ENCODE measurements around the gene PITPNM3.

Gene PITPNM3

DNA sequence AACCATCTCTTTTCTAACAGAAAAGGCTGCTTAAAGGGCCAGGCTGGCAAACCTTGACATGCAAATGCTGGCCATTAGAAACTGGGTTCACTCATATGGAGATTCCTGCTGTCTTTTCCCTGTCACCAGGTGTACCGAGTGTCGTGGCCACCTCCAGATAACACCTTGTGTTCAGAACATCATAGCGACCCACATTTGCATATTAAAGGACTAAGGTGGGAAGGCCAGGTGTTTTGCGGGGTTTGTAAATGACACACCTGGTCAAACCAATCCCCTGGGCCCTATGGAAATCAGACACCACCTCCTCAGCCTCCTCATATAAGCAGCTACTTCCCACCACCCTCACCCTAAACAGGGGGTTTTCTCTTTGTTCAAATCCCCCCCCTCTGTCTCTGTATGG, 118.9 kb downstream of the PITPNM3 start:
- Histone ChIP-seq H3K9ac (ENCODE audit: low read length) (no peak overlapping the region), H3K4me3 (ENCODE audit: low read length) (no peak overlapping the region), H3K27me3 (ENCODE audit: control insufficient read depth, insufficient read depth, low read length) (no peaks in the 10 kb centered on the region), H3K9me3 (ENCODE audit: control insufficient read depth, low read depth, low read length) (no peaks in the 10 kb centered on the region), H3K27ac (ENCODE audit: low read length) (no peak overlapping the region), H3K4me1 (ENCODE audit: control insufficient read depth, low read depth, low read length) (peaks cover 27% of the 10 kb centered on the region), H3K36me3 (ENCODE audit: control insufficient read depth, low read depth, low read length) (no peaks in the 10 kb centered on the region)

DNA sequence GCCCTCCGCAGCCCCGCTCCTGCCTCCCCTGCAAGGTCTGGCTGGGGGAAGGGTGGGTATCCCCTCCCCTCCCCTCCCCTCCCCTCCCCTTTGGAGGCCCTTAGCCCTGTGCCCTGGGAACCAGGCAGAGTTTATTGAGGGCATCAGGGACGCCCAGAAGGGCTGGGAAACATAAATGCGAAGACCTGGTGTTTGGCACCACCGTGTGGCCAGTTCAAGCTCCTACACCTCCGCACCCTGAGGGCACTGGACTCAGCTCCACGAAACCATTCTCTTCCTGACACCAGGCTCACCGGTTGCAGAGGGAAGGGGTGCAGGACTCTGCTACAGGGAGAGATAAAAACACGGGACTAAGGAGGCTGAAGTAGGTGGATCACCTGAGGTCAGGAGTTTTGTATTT, 120.4 kb downstream of the PITPNM3 start:
- H3K4me1 ChIP-seq (ENCODE audit: control insufficient read depth, low read depth, low read length), result peaks cover 24% of the 10 kb centered on the region
- no peaks in the 10 kb centered on the region for H3K36me3 ChIP-seq (ENCODE audit: control insufficient read depth, low read depth, low read length)
- no peaks in the 10 kb centered on the region for H3K27me3 ChIP-seq (ENCODE audit: control insufficient read depth, insufficient read depth, low read length)

DNA sequence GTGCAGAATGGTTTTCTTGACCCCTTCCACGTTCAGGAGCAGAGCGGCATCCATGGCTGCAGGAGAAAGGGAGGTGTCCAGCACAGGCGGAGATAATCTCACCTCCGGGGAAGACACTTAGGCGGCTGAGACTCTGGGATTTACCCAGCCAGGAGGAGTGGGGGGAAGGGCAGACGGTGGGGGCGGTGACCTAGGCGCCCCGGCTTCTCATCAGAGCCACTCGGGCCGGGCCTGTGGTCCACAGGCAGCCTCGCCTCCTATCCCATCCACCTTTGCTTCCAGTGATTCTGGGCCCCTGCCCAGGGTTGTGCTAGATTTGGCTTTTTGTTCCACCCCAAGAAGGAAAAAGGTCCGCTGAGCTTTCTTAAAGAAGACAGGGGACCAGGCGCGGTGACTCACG, 121.3 kb downstream of the PITPNM3 start, which contains the start of gene AIPL1:
Gene AIPL1 (minus strand): TSS at position 71 of the 400 bp plus-strand sequence. CDS start 17 bp downstream, at position 54.
- Histone ChIP-seq H3K4me3 (ENCODE audit: low read length) (no peak within 1 kb of the TSS), H3K9ac (ENCODE audit: low read length) (no peak within 1 kb of the TSS), H3K27me3 (ENCODE audit: control insufficient read depth, insufficient read depth, low read length) (no peaks in the 10 kb centered on the region), H3K9me3 (ENCODE audit: control insufficient read depth, low read depth, low read length) (peaks cover 5% of the 10 kb centered on the region), H3K36me3 (ENCODE audit: control insufficient read depth, low read depth, low read length) (no peaks in the 10 kb centered on the region), H3K4me1 (ENCODE audit: control insufficient read depth, low read depth, low read length) (peaks cover 15% of the 10 kb centered on the region), H3K27ac (ENCODE audit: low read length) (no peak within 1 kb of the TSS)

More for the DNA sequence above, 120.4 kb downstream of the PITPNM3 start:
- peaks cover 4% of the 10 kb centered on the region for H3K9me3 ChIP-seq (ENCODE audit: control insufficient read depth, low read depth, low read length)
- no peak overlapping the region for H3K27ac ChIP-seq (ENCODE audit: low read length)
- no peak overlapping the region for H3K9ac ChIP-seq (ENCODE audit: low read length)
- no peak overlapping the region for H3K4me3 ChIP-seq (ENCODE audit: low read length)

DNA sequence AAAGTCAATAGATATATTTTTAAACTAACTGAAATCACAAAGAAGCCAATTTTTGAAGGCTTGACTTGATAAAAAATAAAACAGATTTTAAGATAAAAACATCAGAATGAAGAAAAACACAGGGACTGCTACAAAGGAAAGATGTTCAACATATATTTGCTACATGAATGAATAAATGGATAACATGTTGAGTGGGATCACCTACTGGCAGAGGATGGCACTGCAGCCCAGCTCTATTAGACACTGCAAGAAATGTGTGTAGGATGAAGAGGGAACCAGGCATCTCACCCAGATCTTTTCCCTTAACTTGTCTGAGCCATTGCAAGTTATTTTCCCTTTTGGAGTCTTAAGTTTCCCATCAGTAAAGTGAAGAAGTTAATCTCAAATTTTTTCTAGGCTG, 125.6 kb downstream of the PITPNM3 start:
- Histone ChIP-seq H3K4me3 (ENCODE audit: low read length) (no peak overlapping the region), H3K9ac (ENCODE audit: low read length) (no peak overlapping the region), H3K9me3 (ENCODE audit: control insufficient read depth, low read depth, low read length) (peaks cover 5% of the 10 kb centered on the region), H3K36me3 (ENCODE audit: control insufficient read depth, low read depth, low read length) (no peaks in the 10 kb centered on the region), H3K27me3 (ENCODE audit: control insufficient read depth, insufficient read depth, low read length) (no peaks in the 10 kb centered on the region), H3K4me1 (ENCODE audit: control insufficient read depth, low read depth, low read length) (no peaks in the 10 kb centered on the region), H3K27ac (ENCODE audit: low read length) (no peak overlapping the region)

DNA sequence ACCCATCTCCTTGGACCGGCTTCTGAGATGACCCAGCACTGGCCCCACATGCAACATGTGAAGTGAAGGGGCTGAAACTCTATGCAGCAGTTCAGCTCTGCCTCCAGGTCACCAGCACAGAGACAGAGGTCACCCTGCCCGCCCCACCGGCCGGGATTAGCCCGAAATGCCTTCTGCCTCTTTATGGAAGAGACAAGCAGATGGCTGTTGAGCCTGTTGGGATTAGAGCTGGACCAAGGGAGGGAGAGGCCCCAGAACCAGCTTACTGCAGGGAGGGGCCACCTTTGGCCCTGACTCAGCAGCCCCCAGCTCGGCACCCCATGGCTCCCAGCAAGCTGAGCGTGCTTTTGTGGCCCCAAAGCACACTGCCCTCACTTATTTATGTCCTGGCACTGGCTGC, 127.1 kb downstream of the PITPNM3 start:
- Histone ChIP-seq H3K36me3 (ENCODE audit: control insufficient read depth, low read depth, low read length) (no peaks in the 10 kb centered on the region), H3K27ac (ENCODE audit: low read length) (no peak overlapping the region), H3K9ac (ENCODE audit: low read length) (no peak overlapping the region), H3K9me3 (ENCODE audit: control insufficient read depth, low read depth, low read length) (peaks cover 5% of the 10 kb centered on the region), H3K4me3 (ENCODE audit: low read length) (no peak overlapping the region), H3K4me1 (ENCODE audit: control insufficient read depth, low read depth, low read length) (no peaks in the 10 kb centered on the region), H3K27me3 (ENCODE audit: control insufficient read depth, insufficient read depth, low read length) (no peaks in the 10 kb centered on the region)

DNA sequence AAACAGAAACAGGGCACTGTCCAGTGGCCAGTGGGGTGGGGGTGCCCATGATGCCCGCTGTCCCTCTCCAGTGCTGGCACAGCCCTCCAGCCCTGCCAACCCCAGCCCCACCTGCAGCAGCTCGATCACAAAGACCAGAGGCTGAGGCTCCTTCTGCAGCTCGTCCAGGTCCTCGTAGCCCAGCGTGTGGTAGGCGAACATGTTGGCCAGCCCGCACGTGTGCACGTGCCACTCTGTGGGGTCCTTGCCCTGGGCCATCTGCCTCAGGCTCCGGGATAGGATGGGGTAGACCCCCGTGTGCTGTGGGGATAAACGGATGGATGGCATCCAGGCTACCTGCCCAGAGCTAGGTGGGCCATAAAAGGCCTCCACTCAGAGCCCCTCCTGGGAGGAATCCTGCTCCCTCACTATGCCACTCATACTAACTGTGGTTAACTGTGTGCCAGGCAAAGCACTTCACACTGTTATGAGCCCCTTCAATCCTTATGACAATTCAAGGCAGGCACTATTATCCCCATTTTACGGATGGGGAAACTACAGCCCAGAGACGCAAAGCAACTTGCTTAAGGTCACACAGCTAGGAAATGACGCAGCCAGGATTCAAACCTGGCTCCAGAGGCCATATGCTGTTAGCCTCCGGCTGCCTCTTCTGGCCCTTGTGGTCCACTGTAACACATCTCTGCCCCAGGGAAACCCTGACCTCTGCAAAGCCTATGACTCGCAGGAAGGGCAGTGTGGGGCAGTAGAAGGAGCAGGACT, 128.0 kb downstream of the PITPNM3 start:
- H3K27me3 ChIP-seq (ENCODE audit: control insufficient read depth, insufficient read depth, low read length), result no peaks in the 10 kb centered on the region
- H3K4me3 ChIP-seq (ENCODE audit: low read length), result no peak overlapping the region
- H3K36me3 ChIP-seq (ENCODE audit: control insufficient read depth, low read depth, low read length), result no peaks in the 10 kb centered on the region
- H3K9me3 ChIP-seq (ENCODE audit: control insufficient read depth, low read depth, low read length), result peaks cover 5% of the 10 kb centered on the region
- H3K4me1 ChIP-seq (ENCODE audit: control insufficient read depth, low read depth, low read length), result no peaks in the 10 kb centered on the region
- no peak overlapping the region for H3K9ac ChIP-seq (ENCODE audit: low read length)
- H3K27ac ChIP-seq (ENCODE audit: low read length), result no peak overlapping the region

DNA sequence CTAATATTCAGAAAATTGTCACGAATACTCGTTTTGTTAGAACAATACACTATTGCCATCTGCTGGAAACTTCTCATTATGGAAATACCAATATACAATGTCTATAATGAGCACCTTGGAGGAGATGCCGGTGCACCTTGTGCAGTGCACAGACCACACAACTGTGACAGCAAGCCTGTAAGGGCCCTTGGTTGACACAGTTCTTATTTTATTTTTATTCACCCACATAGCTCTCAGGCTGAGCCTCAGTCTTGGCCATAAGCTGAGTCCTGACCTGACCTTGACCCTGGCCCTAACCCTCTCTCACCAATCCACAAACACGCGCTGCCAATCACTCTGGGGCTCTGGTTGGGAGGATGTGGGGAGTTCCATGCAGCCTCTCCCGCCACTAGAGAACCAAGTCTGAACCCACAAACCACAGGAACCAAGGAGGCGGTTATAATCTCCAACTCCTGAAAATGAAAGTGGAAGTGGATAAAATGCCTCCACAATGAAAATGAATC, 129.0 kb downstream of the PITPNM3 start:
- H3K27me3 ChIP-seq (ENCODE audit: control insufficient read depth, insufficient read depth, low read length), result no peaks in the 10 kb centered on the region
- no peak overlapping the region for H3K4me3 ChIP-seq (ENCODE audit: low read length)
- H3K36me3 ChIP-seq (ENCODE audit: control insufficient read depth, low read depth, low read length), result no peaks in the 10 kb centered on the region
- H3K4me1 ChIP-seq (ENCODE audit: control insufficient read depth, low read depth, low read length), result no peaks in the 10 kb centered on the region
- H3K27ac ChIP-seq (ENCODE audit: low read length), result no peak overlapping the region
- peaks cover 5% of the 10 kb centered on the region for H3K9me3 ChIP-seq (ENCODE audit: control insufficient read depth, low read depth, low read length)
- no peak overlapping the region for H3K9ac ChIP-seq (ENCODE audit: low read length)

DNA sequence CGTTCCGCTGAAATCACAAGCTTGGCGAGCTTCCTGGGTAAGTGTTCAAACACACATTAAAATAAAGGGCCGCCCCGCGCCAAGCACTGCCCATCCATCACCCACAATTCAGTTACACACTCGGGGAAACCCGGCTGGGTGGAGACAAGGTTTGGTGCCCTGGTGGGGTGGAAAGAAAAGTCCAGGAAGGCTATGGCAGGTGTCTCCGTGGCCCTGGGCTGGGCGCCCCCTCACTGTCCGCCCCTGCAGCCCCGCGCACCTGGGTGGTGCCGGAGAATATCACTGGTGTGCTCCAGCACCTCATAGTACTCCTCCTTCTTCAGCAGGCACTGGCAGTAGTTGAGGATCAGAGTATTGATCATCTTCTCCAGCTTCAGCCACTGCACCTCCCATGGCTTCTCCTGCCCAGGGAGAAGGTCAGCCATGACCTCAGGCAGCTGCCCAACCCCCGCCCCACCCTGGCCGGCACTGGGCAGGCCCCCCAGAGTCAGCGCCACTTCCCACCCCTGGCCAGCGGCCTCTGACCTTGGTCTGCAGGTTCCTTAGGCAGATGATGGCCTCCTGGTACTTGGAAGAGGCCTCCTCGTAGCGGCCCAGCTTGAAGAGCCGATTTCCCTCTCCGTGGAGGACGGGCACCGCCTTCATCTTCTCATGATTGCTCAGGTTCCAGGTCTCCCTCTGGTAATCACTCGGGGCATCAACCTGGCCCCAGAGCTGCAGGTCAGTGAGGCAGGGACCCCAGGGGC, 129.8 kb downstream of the PITPNM3 start:
- Histone ChIP-seq H3K27ac (ENCODE audit: low read length) (no peak overlapping the region), H3K36me3 (ENCODE audit: control insufficient read depth, low read depth, low read length) (no peaks in the 10 kb centered on the region), H3K4me3 (ENCODE audit: low read length) (no peak overlapping the region), H3K27me3 (ENCODE audit: control insufficient read depth, insufficient read depth, low read length) (no peaks in the 10 kb centered on the region), H3K9ac (ENCODE audit: low read length) (no peak overlapping the region), H3K9me3 (ENCODE audit: control insufficient read depth, low read depth, low read length) (peaks cover 5% of the 10 kb centered on the region), H3K4me1 (ENCODE audit: control insufficient read depth, low read depth, low read length) (no peaks in the 10 kb centered on the region)

DNA sequence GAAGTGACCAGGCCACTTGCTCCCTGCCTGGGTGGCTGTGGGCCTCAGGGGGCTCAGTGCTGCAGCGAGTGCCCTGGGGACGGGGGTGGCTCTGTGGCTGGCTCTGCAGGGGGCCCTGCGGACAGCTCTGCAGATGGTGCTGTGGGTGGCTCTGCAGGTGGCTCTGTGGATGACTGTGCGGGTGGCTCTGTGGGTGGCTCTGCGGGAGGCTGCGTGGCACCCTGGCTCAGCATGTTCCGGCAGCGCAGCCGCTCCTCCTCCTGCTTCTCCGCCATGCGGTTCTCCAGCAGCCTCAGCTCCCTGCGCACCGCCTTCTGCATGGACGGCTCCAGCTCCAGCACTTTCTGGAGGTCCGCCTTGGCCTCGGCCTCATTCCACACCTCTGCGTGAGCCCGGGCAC, 130.9 kb downstream of the PITPNM3 start:
- Histone ChIP-seq H3K36me3 (ENCODE audit: control insufficient read depth, low read depth, low read length) (no peaks in the 10 kb centered on the region), H3K27me3 (ENCODE audit: control insufficient read depth, insufficient read depth, low read length) (no peaks in the 10 kb centered on the region), H3K27ac (ENCODE audit: low read length) (no peak overlapping the region), H3K9ac (ENCODE audit: low read length) (no peak overlapping the region), H3K4me1 (ENCODE audit: control insufficient read depth, low read depth, low read length) (no peaks in the 10 kb centered on the region), H3K4me3 (ENCODE audit: low read length) (no peak overlapping the region), H3K9me3 (ENCODE audit: control insufficient read depth, low read depth, low read length) (no peaks in the 10 kb centered on the region)

DNA sequence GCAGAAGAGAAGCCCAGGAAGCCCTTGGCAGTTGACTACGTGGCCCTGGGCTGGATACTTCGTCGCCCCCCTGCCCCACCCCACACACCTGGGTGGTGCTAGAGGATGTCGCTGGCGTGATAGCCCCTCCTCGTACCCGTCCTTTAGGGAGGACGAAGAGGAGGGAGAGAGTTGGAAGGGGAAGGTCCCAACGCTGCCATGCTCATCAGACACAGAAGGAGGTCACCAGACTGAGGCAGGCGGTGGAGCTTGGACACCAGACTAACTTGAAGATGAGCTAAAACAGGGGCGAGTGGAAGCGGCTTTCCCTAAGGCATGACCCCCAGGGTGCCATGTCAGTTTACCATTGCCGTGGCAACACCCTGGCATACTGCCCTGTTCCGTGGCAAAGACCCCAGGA, 132.4 kb downstream of the PITPNM3 start:
- Histone ChIP-seq H3K4me3 (ENCODE audit: low read length) (no peak overlapping the region), H3K27ac (ENCODE audit: low read length) (no peak overlapping the region), H3K27me3 (ENCODE audit: control insufficient read depth, insufficient read depth, low read length) (no peaks in the 10 kb centered on the region), H3K36me3 (ENCODE audit: control insufficient read depth, low read depth, low read length) (no peaks in the 10 kb centered on the region), H3K4me1 (ENCODE audit: control insufficient read depth, low read depth, low read length) (peaks cover 3% of the 10 kb centered on the region), H3K9me3 (ENCODE audit: control insufficient read depth, low read depth, low read length) (no peaks in the 10 kb centered on the region), H3K9ac (ENCODE audit: low read length) (no peak overlapping the region)

DNA sequence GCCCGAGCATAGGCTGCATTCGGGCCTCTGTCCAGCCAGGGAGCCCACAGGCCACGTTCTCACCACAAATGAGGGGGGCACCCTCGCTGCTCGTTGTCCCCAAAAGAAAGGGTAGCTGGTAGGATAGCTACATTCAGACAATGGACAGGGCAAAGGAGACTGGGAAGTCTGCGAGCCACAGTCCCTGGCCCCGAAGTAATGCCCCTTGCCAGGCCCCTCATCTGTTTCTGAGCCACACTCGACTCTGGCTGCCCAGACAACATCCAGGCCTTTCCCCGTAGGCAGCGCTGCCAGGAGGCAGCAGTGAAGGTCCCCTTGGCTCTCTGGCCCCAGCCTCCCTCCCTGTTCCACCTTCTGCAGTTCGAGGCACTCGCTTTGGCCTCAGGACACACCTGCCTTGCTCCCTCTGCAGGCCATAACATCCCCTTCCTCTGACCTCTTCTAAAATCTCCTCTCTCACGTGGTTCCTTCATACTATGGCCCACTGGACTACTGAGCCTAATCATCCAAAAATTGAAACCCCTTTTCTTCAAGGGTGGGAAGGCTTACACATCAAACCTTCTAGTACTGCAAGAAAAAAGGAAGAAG, 133.6 kb downstream of the PITPNM3 start:
- H3K27ac ChIP-seq (ENCODE audit: low read length), result no peak overlapping the region
- no peak overlapping the region for H3K9ac ChIP-seq (ENCODE audit: low read length)
- H3K9me3 ChIP-seq (ENCODE audit: control insufficient read depth, low read depth, low read length), result no peaks in the 10 kb centered on the region
- no peak overlapping the region for H3K4me3 ChIP-seq (ENCODE audit: low read length)
- peaks cover 3% of the 10 kb centered on the region for H3K4me1 ChIP-seq (ENCODE audit: control insufficient read depth, low read depth, low read length)
- no peaks in the 10 kb centered on the region for H3K27me3 ChIP-seq (ENCODE audit: control insufficient read depth, insufficient read depth, low read length)
- H3K36me3 ChIP-seq (ENCODE audit: control insufficient read depth, low read depth, low read length), result no peaks in the 10 kb centered on the region
